Mesothelial cell of epicardium (in vitro differentiated cells): Measurements from ENCODE around the gene TMEM72. TPM values are rescaled to one million over a fixed set of nuclear protein-coding genes. Genes with fewer than 3 reads are reported as not detected.

ENCODE experiments used
- DNase-seq, 2 experiments: peaks; one replicate each; pipeline ENCODE4 v3.0.0; 2021; ENCODE audit warnings: low spot score in 2 of 2; ENCODE audit not compliant: unreplicated experiment in 2 of 2
- H3K27ac Mint-ChIP-seq: 2 replicates; pipeline ENCODE4 v1.8.0; 2021; ENCODE audit warnings: mixed read lengths
- H3K27me3 Mint-ChIP-seq: 2 replicates; pipeline ENCODE4 v1.8.0; 2021; ENCODE audit warnings: low read depth, mixed read lengths
- H3K36me3 Mint-ChIP-seq: 2 replicates; pipeline ENCODE4 v1.8.0; 2021; ENCODE audit warnings: mixed read lengths
- H3K4me1 Mint-ChIP-seq: 2 replicates; pipeline ENCODE4 v1.8.0; 2021; ENCODE audit warnings: mixed read lengths
- H3K4me3 Mint-ChIP-seq: 2 replicates; pipeline ENCODE4 v1.8.0; 2021; ENCODE audit warnings: mild to moderate bottlenecking, moderate library complexity, mixed read lengths
- H3K9me3 Mint-ChIP-seq: 2 replicates; pipeline ENCODE4 v1.8.0; 2021; ENCODE audit warnings: mixed read lengths
- total RNA-seq: library from RNA; stranded (reverse); gene quantifications from 3 replicates; pipeline ENCODE4 v1.2.1, GENCODE V29; 2021
- TF ChIP-seq, protein P1 (sequence below): fragments of 200-600 bp; sonication (generic); IDR thresholded peaks from one replicate; pipeline ENCODE4 v1.5.0; 2021; ENCODE audit warnings: antibody characterized with exemption; ENCODE audit not compliant: unreplicated experiment

TMEM72 gene
- total RNA-seq, 1 donor from 2014 or later, result 0.67 TPM

DNA sequence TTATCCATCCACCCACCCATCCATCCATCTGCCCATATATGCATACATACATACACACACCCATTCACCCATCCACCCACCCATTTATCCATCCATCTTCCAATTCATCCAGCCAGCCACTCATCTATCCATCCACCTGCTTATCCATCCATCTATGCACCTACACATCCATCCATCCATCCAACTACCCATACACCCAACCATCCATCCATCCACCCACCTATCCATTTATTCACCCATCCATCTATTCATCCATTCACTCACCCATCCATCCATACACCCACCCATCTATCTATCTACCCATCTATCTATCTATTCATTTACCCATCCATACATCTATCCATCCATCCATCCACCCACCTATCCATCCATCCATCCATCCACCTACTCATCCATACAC is 17.3 kb downstream of the TMEM72 start:
- TF ChIP-seq, protein P1, sequence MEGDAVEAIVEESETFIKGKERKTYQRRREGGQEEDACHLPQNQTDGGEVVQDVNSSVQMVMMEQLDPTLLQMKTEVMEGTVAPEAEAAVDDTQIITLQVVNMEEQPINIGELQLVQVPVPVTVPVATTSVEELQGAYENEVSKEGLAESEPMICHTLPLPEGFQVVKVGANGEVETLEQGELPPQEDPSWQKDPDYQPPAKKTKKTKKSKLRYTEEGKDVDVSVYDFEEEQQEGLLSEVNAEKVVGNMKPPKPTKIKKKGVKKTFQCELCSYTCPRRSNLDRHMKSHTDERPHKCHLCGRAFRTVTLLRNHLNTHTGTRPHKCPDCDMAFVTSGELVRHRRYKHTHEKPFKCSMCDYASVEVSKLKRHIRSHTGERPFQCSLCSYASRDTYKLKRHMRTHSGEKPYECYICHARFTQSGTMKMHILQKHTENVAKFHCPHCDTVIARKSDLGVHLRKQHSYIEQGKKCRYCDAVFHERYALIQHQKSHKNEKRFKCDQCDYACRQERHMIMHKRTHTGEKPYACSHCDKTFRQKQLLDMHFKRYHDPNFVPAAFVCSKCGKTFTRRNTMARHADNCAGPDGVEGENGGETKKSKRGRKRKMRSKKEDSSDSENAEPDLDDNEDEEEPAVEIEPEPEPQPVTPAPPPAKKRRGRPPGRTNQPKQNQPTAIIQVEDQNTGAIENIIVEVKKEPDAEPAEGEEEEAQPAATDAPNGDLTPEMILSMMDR, result no peak
- no peak overlapping the region for H3K27ac Mint-ChIP-seq
- no peaks in the 10 kb centered on the region for H3K9me3 Mint-ChIP-seq
- peaks cover 4% of the 10 kb centered on the region for H3K4me1 Mint-ChIP-seq
- H3K4me3 Mint-ChIP-seq, result no peak overlapping the region
- peaks cover 8% of the 10 kb centered on the region for H3K27me3 Mint-ChIP-seq
- no peaks in the 10 kb centered on the region for H3K36me3 Mint-ChIP-seq
- DNase-seq, result no peak

DNA sequence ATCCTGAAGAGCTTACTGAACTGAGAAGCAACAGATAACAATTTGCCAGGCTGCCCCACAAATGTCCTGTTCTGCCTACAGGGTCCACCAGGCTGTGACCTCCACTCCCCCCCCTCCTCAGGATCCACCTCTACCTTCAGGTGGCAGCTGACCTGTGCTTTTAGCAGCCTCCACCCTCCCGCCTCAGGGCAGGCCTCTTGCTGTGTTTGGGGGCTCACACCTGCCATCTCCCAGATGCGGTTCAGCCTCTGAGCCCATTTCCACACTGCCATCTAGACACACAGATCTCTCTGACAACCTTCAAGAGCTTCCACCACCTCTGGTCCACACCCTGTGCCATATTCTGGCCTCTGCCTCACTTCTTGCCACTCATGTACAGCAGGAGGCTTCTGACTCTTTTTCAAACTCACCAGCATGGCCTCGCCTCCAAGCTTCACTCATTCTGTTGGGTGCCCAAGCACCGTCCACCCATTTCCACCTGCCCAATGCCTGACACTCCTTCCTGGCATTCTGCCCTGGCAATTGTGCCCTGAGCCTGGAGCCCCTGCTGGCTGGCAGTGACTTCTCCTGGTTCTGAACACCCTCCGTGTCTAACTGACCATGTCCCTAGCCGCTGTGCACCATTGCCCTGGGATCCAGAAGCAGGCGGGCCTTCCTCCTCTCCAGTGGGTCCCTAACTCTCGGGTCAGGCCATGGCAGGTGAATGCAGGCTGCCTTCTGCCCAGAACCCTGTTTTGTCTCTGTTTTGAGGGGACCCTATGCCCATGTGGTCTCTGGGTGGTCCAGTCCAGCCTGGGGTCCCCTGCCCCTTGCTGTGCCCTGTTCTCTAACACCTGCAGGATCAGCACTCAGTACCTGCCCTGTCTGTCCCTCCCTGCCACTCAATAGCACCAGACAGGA is 18.5 kb downstream of the TMEM72 start:
- peaks cover 8% of the 10 kb centered on the region for H3K27me3 Mint-ChIP-seq
- no peak for DNase-seq
- H3K27ac Mint-ChIP-seq, result no peak overlapping the region
- TF ChIP-seq, protein P1, result no peak
- no peak overlapping the region for H3K4me3 Mint-ChIP-seq
- no peaks in the 10 kb centered on the region for H3K9me3 Mint-ChIP-seq
- no peaks in the 10 kb centered on the region for H3K36me3 Mint-ChIP-seq
- peaks cover 4% of the 10 kb centered on the region for H3K4me1 Mint-ChIP-seq

DNA sequence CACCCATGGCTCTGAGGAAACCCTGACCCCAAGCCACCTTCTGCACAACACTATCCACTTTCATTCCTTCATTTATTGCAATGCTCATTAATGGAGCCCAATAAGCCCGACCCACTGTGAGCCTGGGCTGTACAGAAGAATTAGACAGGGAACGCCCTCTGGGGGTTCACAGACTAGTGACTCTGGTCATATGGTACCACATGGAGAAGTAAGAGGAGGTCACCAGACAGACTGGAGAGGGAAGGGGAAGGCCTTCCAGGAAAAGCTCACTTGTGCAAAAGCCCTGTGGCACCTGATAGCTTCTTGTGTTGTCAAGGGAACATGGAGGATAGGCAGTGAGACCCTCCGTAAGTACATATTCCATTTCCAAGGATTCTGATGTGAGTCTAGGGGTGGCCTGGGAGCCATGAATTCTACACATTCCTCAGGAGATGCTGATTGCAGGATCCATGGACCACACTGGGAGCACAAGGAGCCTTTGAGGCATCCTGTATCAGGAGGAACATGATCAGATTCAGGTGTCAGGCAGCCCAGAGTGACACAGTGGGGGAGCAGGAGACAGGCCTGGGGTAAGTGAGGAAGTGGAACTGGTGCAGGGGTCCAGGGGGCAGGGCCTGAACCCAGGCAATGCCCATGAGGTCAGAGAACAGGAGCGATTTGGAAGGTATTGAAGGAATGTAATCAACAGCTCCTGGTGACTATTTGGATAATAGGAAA is 19.9 kb downstream of the TMEM72 start:
- Mint-ChIP-seq H3K4me3 (no peak overlapping the region), H3K36me3 (no peaks in the 10 kb centered on the region), H3K9me3 (no peaks in the 10 kb centered on the region), H3K27me3 (peaks cover 8% of the 10 kb centered on the region), H3K27ac (no peak overlapping the region), H3K4me1 (peaks cover 8% of the 10 kb centered on the region)
- TF ChIP-seq, protein P1, result no peak
- no peak for DNase-seq

DNA sequence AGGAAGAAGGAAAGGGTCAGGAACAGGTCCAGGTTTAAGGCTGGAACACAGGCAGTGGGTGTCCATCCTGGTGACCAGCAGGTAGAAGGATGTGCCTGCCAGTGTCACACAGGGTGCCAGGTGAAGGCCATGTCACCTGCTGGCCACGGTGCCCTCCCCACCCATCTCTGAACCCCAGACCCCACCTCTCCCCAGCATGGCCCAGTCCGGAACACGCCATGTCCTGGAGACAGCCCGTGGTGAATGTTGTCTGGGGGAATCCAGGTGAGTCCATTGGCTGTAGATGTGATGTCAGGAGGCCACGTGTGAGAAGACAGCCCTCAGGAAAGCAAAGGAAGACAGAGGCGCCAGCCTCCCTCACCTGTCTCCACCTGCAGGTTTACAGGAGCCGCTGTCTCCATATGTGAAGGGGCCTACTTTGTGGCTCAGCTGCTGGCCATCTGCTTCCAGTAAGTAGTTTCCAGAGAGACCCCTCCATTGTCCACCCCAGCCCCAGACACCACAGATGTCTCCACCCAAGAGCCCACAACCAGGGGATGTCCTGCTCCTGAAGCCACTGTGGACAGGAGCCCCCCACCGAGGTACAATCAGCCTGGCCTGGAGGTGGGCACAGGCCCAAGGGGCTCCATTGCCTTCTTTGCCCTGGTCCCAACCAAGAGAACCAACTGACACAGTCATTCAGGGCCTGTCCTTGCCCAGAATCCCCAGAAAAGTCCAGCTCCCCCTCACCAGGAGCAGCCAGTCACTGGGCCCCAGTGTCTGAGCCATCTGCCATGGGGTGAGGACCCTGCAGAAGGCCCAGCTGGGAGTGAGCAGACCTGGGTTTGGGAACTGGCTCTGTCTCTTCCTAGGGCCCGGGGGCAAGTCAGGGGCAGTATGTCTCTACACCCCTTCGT is 20.7 kb downstream of the TMEM72 start:
- no peak for DNase-seq
- peaks cover 8% of the 10 kb centered on the region for H3K4me1 Mint-ChIP-seq
- TF ChIP-seq, protein P1, result no peak
- no peak overlapping the region for H3K4me3 Mint-ChIP-seq
- no peaks in the 10 kb centered on the region for H3K9me3 Mint-ChIP-seq
- no peaks in the 10 kb centered on the region for H3K36me3 Mint-ChIP-seq
- no peak overlapping the region for H3K27ac Mint-ChIP-seq
- peaks cover 8% of the 10 kb centered on the region for H3K27me3 Mint-ChIP-seq
